ENCODE data around the gene TMEM244. TPM values are rescaled to one million over a fixed set of nuclear protein-coding genes. Genes with fewer than 3 reads are reported as not detected.

The TMEM244 gene, protein sequence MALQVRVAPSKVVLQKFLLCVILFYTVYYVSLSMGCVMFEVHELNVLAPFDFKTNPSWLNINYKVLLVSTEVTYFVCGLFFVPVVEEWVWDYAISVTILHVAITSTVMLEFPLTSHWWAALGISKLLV
- total RNA-seq (2021; fragmentation: NEBNext Ultra II Directional; extraction: Animal tissue kit (Norgen Biotek cat#: 25700)), result not detected
- long read RNA-seq, result 0 reads

DNA sequence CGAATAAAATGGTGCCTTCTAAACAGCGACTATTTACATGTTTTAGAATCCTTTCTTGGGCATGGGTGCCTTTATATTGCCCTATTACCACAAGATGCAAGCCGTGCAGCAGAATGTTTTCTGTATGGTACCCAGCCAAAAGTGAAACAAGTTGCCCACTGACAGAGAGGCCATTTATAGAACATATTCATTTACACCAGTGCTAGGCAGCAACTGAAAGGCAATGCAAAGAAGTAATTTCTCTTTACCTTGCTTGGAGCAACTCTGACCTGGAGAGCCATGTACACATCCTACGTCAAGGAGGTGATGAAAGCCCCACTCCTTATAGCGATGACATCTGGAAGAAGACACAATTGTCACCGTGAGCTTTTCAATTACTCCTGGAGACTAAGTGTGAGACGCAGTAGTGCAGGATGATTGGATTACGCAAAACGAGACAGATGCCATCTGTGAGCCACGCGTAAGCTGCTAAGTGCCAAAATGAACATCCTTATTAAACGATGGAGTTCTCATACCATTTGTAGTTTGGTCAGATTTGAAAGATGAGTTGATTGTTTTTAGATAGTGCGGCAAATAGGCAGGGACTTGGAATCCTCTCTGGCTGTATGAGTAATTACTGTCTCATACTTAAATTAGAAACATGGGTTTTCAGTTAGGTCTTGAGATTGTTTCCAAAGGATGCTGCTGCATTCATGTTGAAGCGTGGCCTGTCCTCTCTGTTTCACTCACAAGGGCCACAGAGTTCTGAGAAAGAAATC lies at the start of gene TMEM244:
TSS of gene TMEM244 (minus strand) at position 408 of the 758 bp plus-strand sequence. CDS start at position 281, 127 bp downstream.
- Mint-ChIP-seq H3K4me1 (ENCODE audit: low read depth) (peaks cover 57% of the 10 kb centered on the region), H3K27me3 (ENCODE audit: insufficient read depth) (no peaks in the 10 kb centered on the region), H3K9me3 (no peaks in the 10 kb centered on the region), H3K27ac (peak within 1 kb of the TSS; percentile 89), H3K36me3 (ENCODE audit: low read depth) (no peaks in the 10 kb centered on the region), H3K4me3 (peak within 1 kb of the TSS; percentile 80)
- DNase-seq, result peak; percentile 74
- TF ChIP-seq, protein P1, sequence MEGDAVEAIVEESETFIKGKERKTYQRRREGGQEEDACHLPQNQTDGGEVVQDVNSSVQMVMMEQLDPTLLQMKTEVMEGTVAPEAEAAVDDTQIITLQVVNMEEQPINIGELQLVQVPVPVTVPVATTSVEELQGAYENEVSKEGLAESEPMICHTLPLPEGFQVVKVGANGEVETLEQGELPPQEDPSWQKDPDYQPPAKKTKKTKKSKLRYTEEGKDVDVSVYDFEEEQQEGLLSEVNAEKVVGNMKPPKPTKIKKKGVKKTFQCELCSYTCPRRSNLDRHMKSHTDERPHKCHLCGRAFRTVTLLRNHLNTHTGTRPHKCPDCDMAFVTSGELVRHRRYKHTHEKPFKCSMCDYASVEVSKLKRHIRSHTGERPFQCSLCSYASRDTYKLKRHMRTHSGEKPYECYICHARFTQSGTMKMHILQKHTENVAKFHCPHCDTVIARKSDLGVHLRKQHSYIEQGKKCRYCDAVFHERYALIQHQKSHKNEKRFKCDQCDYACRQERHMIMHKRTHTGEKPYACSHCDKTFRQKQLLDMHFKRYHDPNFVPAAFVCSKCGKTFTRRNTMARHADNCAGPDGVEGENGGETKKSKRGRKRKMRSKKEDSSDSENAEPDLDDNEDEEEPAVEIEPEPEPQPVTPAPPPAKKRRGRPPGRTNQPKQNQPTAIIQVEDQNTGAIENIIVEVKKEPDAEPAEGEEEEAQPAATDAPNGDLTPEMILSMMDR (IDR thresholded peaks at IDR 0.05), result no peak

DNA sequence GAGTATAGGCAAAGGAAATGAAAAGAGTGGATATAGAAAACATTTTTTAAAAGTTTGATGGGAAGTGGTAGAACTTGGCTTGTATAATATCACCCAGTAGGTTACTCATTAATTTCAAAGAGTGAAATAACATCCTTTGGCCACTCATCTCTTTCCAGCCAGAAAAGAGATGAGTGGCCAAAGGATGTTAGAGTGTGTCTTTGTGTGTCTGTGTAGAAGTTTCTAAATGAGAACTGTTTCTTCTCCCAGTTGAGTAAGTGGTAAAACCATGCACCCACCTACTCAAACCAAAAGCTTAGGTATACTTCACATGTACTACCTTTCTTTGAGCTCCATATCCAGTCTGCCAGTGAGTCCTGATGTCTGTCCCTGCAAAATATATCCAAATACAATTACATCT lies 47.7 kb upstream of the TMEM244 start:
- H3K9me3 Mint-ChIP-seq, result no peaks in the 10 kb centered on the region
- no peak for DNase-seq
- no peaks in the 10 kb centered on the region for H3K4me1 Mint-ChIP-seq (ENCODE audit: low read depth)
- TF ChIP-seq, protein P1 (IDR thresholded peaks at IDR 0.05), result no peak
- no peak overlapping the region for H3K4me3 Mint-ChIP-seq
- H3K36me3 Mint-ChIP-seq (ENCODE audit: low read depth), result no peaks in the 10 kb centered on the region
- H3K27me3 Mint-ChIP-seq (ENCODE audit: insufficient read depth), result peaks cover 5% of the 10 kb centered on the region; the same call in 1 of the 2 replicates
- H3K27ac Mint-ChIP-seq, result no peak overlapping the region

DNA sequence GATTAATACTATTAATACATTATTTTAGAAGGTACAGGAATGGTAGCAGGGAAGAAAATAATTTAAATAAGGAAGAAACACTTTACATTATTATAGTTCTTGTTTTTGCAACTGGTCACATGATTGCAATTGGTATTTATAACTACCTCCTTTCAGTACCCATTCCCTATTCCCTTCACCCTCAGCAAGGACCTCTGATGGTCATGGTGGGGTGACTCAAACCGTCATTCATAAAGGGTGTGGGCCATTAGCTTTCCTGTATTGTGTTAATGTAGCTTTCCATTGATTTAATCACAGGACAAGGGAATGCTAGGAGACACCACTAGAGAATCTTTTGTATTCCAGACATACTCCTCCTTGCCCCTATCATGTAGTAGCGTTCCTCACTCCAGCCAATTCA lies 47.2 kb upstream of the TMEM244 start:
- H3K36me3 Mint-ChIP-seq (ENCODE audit: low read depth), result no peaks in the 10 kb centered on the region
- peaks cover 5% of the 10 kb centered on the region; the same call in 1 of the 2 replicates for H3K27me3 Mint-ChIP-seq (ENCODE audit: insufficient read depth)
- no peaks in the 10 kb centered on the region for H3K4me1 Mint-ChIP-seq (ENCODE audit: low read depth)
- H3K4me3 Mint-ChIP-seq, result no peak overlapping the region
- TF ChIP-seq, protein P1 (IDR thresholded peaks at IDR 0.05), result no peak
- no peak overlapping the region for H3K27ac Mint-ChIP-seq
- no peak for DNase-seq
- no peaks in the 10 kb centered on the region for H3K9me3 Mint-ChIP-seq

DNA sequence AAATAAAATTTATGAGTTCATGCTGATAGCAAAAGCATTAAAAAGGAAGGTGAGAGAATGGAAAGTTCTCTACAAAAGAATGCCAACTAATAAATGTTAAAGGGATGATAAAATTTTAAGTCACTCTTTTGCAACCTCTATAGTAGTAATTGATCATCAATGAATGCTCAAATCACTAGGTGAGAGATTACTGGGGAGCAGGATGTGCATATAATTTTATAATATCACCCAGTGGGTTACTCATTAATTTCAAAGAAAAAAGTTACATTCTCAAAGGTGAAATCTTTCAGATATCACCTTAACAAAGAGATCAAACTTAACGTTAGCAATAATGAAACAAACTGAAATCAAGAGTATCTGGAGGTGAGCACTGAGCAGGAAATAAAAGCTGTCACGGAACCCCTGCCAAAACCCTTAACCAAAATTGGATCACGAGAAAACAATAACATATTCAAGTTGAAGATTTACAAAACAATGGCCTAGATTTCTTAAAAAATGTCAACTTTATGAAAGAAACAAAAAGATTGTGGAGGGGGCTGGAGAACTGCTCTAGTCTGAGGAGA lies 45.5 kb upstream of the TMEM244 start:
- no peak overlapping the region for H3K4me3 Mint-ChIP-seq
- no peaks in the 10 kb centered on the region for H3K4me1 Mint-ChIP-seq (ENCODE audit: low read depth)
- DNase-seq, result no peak
- H3K36me3 Mint-ChIP-seq (ENCODE audit: low read depth), result peaks cover 6% of the 10 kb centered on the region; the same call in 1 of the 2 replicates
- H3K9me3 Mint-ChIP-seq, result peaks cover 6% of the 10 kb centered on the region; the same call in 1 of the 2 replicates
- peaks cover 8% of the 10 kb centered on the region; the same call in 1 of the 2 replicates for H3K27me3 Mint-ChIP-seq (ENCODE audit: insufficient read depth)
- TF ChIP-seq, protein P1 (IDR thresholded peaks at IDR 0.05), result no peak
- H3K27ac Mint-ChIP-seq, result no peak overlapping the region

DNA sequence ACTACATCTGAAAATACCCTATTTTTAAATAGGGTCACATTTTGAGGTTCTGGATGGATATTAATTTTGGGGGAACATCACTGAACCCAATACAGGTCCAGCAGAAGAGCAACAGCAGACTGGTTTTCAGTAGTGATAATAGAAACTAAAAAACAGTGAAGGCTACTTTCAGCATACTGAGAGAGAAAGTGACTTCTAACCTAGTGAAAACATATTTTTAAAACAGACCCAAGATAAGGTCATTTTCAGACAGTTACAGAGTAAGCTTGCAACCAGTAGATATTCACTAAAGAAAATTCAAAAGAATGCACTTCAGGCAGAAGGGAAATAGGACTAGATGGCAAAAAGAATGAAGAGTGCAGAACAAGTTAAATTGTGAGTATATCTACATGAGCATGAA lies 42.0 kb upstream of the TMEM244 start:
- no peak overlapping the region for H3K27ac Mint-ChIP-seq

More for the DNA sequence above, 42.0 kb upstream of the TMEM244 start:
- H3K27me3 Mint-ChIP-seq (ENCODE audit: insufficient read depth), result peaks cover 8% of the 10 kb centered on the region; the same call in 1 of the 2 replicates
- DNase-seq, result no peak
- no peak overlapping the region for H3K4me3 Mint-ChIP-seq
- no peaks in the 10 kb centered on the region for H3K4me1 Mint-ChIP-seq (ENCODE audit: low read depth)
- TF ChIP-seq, protein P1 (IDR thresholded peaks at IDR 0.05), result no peak
- peaks cover 6% of the 10 kb centered on the region; the same call in 1 of the 2 replicates for H3K36me3 Mint-ChIP-seq (ENCODE audit: low read depth)
- peaks cover 6% of the 10 kb centered on the region; the same call in 1 of the 2 replicates for H3K9me3 Mint-ChIP-seq
